HCEC 1CT (cell line): ENCODE data around the gene TMEM255B.
A peak's percentile ranks its signal among the peaks of the same experiment; 100 is the strongest.

Source experiments
- DNase-seq: peaks from one replicate; pipeline ENCODE4 v3.0.0-alpha.2; 2017

TMEM255B gene

DNA sequence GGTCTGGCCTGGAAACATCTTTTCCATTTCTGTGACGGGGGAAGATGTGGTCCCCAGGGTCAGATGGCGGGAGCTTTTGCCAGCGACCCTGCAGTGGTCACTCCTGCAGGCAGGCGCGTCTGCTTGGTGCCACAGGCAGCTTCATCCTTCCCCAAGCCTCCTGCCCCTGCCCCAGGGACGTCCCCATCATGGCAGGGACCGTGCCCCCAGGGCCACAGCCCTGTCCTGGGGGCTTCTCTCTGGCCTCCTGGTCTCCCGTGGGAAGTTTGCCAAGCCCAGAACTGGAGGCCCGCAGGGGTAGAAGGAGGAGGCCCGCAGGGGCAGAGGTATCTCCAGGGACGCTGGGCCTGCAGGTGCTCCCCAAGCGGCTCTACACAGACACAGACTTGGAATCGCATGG is 47.5 kb downstream of the TMEM255B start:
- no peak for DNase-seq

DNA sequence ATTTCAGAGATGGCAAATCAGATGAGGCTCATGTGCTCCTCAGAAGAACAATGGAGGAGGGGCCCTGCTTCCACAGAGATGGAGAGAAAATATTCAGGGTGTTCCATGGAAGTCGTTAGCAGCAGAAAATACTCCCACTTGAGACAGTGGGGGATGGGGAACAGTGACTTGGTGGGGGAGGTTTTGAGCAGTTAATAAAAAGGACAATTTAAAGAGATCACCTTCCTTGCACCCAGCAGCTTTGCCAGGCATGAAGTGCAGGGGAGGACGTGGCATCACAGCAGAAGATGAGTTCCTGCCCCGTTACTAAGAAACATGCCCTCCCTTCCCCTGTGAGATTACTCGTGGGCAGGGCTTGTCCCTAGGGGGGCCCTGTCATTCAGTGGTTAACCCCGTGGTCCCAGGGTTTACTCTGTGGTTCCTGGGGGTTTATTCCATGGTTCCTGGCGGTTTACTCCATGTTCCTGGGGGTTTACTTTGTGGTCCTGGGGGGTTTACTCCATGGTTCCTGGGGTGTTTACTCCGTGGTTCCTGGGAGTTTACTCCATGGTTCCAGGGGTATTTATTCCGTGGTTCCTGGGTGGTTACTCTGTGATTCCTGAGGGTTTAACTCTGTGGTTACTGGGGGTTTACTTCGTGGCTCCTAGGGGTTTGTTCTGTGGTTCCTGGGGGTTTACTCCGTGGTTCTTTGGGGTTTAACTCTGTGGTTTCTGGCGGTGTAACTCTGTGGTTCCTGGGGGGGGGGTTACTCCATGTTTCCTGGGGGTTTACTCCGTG is 49.2 kb downstream of the TMEM255B start:
- no peak for DNase-seq

DNA sequence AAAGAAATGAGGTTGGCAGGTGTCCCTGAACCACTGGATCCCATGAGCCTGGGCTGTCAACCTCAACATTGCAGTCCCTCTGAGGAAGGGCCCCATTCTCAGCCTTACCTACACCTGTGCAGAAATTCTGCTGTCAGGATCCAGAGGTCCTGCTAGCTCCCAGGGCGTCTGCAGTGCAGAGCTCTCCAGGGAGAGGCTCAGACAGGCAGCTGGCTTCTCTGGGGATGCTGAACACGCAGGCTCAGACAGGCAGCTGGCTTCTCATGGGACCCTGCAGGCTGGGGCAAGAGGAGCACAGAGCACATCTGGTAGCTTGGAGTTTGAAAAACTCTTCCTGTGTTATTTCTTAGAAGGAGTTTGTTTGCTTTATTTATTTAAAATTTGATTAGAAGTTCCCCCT is 50.9 kb downstream of the TMEM255B start:
- no peak for DNase-seq

DNA sequence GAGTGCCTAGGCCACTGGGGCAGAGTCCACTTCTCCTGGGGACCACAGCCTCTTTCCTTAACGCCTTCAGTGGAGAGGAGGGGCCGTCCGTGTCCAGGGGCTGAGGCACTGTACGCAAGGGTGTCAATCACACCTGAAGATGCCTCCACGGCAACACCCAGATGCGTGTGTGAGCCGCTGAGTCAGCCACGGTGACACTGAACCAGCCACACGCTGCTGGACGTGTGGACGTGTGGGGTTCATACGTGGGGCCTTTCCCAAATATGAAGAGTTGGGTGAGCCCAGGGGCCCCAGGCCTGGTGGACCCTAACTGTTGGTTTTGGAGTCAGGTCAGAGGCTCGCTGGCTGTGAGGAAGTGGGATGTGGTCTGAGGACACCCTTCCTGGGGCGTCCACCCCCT is 51.6 kb downstream of the TMEM255B start:
- DNase-seq, result no peak

DNA sequence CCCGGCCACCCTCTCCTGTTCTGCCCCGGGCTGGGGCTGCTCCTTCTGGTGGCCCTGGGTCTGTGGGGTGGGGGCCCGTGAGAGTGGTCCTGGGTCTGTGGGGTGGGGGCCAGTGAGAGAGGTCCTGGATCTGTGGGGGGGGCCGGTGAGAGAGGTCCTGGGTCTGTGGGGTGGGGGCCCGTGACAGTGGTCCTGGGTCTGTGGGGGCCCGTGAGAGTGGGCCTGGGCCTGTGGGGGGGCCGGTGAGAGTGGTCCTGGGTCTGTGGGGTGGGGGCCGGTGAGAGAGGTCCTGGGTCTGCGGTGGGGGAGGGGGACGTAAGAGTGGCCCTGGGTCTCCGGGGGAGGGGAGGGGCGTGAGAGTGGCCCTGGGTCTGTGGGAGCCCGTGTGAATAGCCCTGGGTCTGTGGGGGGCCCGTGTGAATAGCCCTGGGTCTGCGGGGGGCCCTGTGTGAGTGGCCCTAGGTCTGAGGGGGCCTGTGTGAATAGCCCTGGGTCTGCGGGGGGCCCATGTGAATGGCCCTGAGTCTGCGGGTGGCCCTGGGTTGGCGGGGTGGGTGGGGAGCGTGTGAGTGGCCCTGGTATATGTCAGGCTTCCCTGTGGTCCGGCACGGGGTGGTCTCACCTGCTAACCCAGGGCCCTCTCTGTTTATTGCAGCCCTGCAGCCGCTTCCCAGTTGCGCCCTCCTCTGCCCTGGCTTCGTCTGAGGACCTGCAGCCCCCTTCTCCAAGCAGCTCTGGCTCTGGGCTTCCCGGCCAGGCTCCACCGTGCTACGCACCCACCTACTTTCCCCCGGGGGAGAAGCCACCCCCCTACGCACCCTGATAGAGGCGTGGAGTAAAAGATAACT is 52.3 kb downstream of the TMEM255B start:
- no peak for DNase-seq

DNA sequence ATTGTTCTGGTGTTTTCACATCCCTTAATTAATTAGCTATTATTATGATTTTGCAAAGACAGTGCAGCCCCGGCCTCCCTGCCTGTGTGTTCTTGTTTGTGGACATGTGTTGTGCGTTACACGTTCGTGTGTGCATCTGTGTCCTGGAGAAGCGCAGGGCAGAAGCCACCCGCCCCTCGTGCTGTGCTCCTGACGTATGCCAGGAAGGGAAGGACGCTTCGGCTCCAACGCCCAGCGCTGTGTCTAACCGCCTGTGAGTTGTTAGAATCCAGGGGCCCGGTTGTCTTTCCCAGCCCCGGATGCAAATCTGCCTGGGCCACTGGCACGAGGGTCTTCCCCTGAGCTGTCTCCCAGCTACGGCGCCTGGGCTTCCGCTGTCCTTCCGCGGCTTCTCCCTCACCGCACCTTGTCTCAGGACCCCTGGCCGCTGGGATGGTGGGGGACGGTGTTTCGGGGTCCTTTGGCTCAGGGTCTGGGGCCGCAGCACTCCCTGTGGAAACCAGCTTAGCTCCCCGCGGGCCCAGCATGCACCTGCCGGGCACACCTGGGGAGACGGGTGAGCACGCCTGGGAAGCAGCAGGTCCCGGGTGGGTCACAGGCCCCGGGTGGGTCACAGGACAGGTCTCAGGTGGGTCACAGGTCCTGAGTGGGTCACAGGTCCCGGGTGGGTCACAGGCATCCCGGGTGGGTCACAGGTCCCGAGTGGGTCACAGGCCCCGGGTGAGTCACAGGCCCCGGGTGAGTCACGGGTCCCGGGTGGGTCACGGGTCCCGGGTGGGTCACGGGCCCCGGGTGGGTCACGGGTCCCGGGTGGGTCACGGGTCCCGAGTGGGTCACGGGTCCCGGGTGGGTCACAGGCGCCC is 53.4 kb downstream of the TMEM255B start:
- DNase-seq, result no peak

DNA sequence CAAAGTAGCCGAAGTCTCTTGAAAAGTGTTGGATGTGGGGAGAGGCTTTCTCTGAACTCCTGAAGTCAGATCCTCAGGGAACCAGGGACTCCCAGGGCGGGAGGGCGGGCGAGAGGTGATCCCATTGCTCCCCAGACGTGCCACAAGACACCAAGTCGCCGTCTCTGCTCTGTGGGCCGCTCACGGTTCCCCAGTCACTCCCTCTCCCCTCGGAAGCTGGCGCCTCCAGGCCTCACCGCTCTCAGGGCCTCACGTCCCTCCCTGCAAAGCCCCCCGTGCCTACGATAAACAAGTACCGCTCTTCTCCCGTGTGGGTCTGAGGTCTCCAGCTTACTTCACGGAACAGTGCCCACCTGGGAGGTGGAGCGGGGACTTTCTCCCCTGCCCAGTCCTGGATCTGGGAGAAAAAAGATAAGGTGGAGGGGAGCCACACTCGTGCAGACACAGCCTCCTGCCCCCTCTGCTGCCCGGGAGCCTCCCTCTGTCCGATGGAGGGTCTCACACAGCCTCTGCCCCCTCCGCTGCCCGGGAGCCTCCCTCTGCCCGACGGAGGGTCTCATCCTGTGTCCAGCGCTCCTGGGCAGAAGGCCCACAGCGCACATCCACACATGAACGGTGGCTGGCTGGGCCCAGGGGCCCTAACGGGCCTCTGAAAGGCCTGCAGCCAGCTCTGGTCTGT is 54.2 kb downstream of the TMEM255B start:
- DNase-seq, result no peak

DNA sequence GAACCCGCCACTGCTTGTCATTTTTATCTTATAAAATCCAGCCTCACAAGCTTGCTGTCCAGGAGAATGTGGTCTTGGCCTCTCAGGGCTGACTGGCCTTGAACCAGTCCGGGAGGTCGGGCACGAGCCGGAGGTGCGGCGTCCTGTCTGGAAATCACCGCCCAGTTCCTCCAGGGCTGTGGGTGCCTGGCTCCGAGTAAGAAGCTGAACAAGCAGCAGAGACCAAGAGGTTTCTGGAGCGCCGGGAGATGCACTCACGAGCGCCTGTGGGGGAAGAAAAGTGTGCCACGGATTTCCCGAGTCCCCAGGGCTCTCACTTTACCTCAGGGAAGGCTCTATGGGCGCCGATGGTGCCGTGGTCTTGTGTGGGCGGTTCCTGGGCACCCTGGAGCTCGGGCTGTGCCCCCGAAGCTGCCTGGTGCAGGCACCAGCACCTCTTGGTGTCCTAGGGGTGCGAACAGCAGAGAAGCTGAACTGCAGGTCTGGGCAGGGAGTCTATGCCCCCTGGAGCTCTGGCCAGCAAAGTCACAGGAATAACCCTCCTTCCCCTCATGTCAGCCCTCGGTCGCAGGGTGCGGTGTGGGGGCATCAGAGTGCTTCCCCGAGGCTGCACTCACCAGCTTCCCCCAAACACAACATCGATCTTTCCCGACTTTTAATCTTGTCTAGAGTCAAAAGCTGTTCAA is 54.9 kb downstream of the TMEM255B start:
- DNase-seq, result no peak

DNA sequence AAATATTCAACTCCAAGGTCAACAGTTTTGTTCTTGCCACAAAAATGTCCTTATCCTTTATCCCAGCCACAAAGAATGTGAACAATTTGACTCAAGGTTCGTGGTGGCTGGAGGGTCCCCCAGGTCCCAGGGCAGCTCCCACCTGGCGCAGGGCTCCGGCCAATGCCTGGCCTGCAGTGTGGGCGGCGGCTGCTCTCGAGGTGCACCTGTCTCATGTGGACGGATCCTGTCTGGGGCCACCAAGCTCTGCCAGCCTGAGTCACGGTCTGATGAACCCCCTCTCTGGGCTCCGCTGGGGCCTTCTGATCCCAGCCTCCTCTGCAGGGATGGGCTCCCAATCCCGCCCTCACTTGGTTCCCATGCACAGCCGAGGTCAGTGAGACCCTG is 55.4 kb downstream of the TMEM255B start:
- no peak for DNase-seq

DNA sequence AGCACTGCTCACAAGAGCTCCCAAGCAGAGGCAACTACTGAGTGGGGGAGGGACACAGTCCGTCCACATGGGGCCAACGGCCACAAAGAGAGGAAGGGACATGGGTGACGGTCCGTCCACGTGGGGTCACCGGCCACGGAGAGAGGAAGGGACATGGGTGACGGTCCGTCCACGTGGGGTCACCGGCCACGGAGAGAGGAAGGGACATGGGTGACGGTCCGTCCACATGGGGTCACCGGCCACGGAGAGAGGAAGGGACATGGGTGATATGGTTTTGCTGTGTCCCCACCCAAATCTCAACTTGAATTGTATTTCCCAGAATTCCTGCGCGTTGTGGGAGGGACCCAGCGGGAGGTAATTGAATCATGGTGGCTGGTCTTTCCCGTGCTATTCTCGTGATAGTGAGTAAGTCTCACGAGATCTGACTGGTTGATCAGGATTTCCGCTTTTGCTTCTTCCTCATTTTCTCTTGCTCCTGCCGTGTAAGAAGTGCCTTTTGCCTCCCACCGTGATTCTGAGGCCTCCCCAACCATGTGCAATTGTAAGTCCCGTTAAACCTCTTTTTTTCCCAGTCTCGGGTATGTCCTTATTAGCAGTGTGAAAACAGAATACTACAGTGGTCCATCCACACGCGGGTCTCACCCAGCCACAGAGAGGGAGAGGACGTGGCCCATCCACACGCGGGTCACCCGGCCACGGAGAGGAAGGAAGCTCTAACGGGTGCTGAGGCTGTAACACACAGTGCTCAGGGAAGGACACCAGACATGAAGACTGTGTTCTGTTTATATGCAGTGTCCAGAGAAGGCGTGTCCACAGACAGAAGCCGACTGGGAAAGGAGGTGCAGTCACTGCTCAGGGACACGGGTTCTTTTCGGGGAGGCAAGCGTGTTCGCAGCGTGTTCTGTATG is 56.4 kb downstream of the TMEM255B start:
- DNase-seq, result no peak

DNA sequence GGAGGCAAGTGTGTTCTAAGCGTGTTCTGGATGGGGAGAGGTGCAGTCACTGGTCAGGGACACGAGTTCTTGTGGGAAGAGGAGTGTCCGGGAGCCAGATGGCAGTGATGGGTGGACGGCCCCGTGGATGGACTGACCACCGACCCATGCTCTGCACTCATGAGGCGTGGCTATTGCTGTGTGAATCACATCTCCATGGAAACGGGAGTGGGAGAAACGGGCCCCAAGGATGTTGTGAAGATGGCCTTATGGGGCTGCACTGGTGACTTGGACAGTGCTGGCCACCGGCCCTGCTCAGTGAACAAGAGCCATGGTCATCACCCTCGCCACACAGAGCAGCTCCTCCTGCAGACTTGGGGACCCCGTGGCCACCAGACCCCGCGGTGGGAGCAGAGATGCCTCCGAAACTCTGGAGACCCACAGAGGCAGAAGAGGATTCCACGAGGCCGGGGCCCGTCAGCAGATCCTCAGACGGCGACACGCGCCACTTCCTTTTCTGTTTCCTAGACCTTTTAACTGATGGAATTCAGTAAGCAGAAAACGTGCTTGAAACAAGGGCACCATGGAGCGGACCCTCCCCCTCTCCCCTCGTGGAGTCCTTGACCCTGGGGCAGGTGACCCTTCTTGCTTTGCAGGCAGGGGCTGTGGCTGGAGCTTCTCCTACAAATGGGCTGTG is 57.4 kb downstream of the TMEM255B start:
- DNase-seq, result no peak

DNA sequence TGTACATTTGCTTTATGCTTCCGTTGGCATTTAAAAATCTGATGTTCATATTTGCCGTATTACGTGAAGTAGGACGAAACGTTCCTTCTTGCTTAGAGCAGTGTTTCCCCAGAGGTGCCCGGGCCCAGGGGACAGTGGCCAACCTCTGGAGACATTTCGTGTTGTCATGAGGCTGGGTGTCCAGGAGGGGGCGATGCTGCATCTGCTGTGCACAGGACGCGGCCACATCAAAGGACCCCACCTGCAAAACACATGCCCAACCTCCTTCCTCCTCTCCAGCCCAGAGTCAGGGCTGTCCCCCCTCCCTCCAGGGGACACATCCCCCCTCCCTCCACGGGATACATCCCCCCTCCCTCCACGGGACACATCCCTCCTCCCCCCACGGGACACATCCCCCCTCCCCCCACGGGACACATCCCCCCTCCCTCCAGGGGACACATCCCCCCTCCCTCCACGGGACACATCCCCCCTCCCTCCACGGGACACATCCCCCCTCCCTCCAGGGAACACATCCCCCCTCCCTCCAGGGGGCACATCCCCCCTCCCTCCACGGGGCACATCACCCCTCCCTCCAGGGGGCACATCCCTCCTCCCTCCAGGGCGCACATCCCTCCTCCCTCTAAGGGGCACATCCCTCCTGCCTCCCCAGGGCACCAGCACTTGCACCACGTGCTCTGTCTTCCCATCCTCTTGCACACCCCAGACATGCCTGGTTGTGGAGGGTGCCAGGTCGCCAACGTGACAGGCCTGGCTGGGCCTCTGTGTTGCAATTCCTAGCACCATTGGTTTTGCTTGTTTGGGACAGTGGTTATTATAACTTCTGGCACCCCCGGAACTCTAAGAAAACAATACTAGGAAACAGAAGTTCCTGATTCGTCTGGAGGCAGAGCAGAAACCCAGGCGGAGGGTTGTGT is 58.2 kb downstream of the TMEM255B start:
- peak; percentile 81 for DNase-seq

DNA sequence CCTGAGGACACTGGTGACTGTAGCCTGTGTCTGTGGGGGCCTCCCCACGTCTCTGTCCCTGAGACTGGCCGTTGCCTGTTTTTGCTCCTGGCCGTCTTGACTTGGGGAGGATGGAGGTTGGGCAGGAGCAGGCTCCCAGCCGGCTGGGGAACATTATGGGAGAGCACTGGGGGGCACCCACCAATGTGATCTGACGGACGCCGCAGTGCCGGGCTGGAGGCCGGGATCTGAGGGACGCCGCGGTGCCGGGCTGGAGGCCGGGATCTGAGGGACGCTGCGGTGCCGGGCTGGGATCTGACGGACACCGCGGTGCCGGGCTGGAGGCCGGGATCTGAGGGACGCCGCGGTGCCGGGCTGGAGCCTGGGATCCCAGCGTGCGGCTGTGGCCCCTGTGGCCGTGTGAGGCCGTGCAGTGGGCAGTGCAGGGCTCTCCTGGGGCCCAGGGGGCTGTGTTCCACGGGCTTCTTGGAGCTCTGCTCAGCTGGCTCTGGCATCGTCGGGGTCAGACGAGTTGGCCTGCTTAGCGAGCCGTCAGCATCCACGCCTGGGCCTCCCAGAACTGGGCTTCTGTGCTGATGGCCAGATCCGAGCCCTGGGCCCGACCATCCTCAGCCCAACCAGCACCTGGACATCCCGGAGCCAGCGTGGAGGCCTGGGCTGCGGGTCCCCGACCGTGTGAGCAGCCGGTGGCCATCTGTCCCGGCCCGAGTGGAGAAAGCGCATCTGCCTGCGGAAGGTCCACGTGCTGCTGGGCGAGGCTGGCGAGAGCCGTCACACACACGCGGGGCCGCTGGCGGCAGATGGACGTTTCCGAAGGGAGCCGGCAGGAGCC is 59.0 kb downstream of the TMEM255B start:
- no peak for DNase-seq

DNA sequence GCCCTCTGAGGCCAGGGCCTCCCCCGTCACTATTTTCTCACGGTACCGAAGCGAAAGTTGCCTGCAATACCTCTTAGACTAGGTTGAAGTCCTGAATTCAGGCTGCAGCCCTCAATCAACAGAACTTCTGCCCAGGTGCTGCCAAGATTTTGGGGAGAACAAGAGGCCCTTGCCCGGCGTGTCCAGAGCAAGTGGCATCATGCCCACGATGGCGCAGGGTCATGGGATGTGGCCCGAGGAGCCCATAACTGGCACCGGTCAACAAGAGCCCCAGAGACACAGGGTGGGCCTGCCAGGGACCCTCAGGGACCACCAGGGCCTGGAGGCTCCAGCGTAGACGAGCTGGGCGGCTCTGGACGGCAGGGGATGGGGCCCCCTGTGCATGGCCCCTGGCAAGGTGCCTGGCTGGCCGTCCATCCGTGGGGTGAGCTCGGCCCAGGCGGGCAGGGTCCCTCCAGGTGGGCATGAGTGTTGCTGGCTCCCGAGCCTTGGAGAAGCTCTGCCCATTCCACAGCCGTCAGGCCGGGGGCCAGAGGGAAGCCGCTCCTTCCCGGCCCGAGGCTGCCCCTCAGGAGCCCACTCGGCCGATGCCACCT is 59.8 kb downstream of the TMEM255B start:
- DNase-seq, result no peak

DNA sequence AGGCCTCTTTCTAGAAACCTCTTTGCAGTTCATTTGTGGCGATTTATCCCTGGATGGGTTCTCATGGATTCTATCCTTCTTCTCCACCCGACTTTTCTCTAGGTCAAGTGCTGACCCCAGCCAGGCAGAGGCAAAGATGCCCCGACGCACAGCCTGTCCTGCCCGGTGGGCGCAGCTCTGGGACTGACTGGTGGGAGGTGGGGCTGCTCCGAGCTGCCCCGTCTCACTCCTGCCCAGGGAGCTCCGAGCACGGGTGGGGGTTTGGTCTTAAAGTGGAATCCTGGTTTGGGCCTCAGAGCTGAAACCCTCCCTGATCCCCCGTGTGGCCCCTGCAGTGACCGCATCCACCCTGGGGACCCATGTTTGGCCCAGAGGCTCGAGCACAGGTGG is 60.3 kb downstream of the TMEM255B start:
- no peak for DNase-seq

DNA sequence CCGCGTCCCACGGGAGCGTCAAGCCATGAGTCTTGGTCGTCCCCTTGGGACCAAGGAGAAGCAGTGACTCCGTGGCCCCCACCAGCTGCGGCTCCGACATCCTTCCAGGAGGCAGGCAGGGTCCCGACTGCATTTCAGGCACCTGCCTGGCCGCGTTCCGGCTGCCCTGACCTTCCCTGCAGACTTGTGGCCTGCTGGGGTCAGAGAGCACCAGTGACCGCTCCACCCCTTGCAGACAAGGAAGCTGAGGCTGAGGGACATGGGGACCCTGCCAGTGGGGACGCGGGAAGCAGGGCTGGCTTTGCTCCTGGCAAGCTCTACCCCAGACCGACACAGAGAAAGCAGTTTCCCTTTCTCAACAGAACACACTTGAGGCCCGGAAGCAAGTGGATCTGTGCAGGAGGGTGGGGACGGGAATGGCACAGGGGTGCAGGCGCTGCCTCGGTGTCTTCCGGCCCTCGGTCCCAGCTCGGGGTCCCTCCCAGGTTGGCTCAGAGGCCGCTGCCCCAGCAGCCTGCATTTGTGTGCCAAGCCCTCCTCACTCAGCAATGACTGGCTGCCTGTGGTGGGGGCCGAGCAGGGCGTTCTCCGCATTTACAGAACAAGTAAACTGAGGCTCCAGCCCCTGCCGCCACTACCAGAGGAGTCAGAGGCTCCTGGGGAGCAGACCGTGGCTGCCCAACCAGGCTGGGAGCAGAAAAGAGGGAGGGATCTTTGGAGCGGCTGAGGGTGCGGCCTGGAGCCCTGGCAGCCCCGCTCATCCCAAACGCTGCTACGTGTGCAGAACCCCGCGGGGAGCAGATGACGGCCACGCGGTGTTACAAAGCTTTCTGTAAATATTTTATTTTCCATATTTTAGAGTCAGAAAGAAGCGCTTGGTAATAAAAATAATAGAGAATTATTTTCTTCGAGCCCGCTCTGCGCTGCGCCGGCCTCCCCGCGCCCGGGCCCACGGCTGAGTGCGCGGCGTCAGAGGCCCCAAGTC is 61.0 kb downstream of the TMEM255B start:
- DNase-seq, result no peak
